Natural killer cell (primary cell): ENCODE results near the gene SEMA6A. TPM values are rescaled to one million over a fixed set of nuclear protein-coding genes. Genes with fewer than 3 reads are reported as not detected.

Experiments used
- ATAC-seq, 3 donors: fragments of 150-1000 bp in 2 of 3; fragments of 200-7000 bp in 1 of 3; cut with Tn5 transposase; 1 replicate in 1 of 3; 2 replicates in 2 of 3; pipeline ENCODE4 v1.10.0; 2021; ENCODE audit warnings: mild to moderate bottlenecking in 2 of 3, moderate library complexity in 2 of 3
- DNase-seq, 2 donors: peaks; one replicate each; pipeline versions ENCODE4 v3.0.0 to v3.0.0-alpha.2; 2013 to 2021; ENCODE audit warnings: mixed read lengths in 1 of 2
- H3K27ac ChIP-seq: one replicate; pipeline ENCODE4 v1.5.1; 2013; ENCODE audit warnings: mild to moderate bottlenecking, low read length
- H3K27me3 ChIP-seq: one replicate; pipeline ENCODE4 v1.6.1; 2013; ENCODE audit warnings: low read length; ENCODE audit not compliant: control insufficient read depth, insufficient read depth
- H3K36me3 ChIP-seq: one replicate; pipeline ENCODE4 v1.6.1; 2013; ENCODE audit warnings: low read length; ENCODE audit not compliant: control insufficient read depth, insufficient read depth
- H3K4me1 ChIP-seq: one replicate; pipeline ENCODE4 v1.6.1; 2013; ENCODE audit warnings: low read length; ENCODE audit not compliant: control insufficient read depth, insufficient read depth
- H3K4me3 ChIP-seq: one replicate; pipeline ENCODE4 v1.5.1; 2013; ENCODE audit warnings: low read length
- H3K9me3 ChIP-seq: one replicate; pipeline ENCODE4 v1.6.1; 2013; ENCODE audit warnings: low read length; ENCODE audit not compliant: control insufficient read depth, insufficient read depth
- H3K27ac Mint-ChIP-seq, 2 donors: one replicate each; pipeline ENCODE4 v1.8.0; 2022; ENCODE audit warnings: mild to moderate bottlenecking in 2 of 2, mixed read lengths in 2 of 2, moderate library complexity in 1 of 2
- H3K27me3 Mint-ChIP-seq, 2 donors: one replicate each; pipeline ENCODE4 v1.8.0; 2022; ENCODE audit warnings: low read depth in 2 of 2, mixed read lengths in 2 of 2
- H3K36me3 Mint-ChIP-seq: one replicate; pipeline ENCODE4 v1.8.0; 2022; ENCODE audit warnings: mixed read lengths
- H3K4me1 Mint-ChIP-seq, 2 donors: one replicate each; pipeline ENCODE4 v1.8.0; 2022; ENCODE audit warnings: mixed read lengths in 2 of 2
- H3K4me3 Mint-ChIP-seq: one replicate; pipeline ENCODE4 v1.8.0; 2022; ENCODE audit warnings: mild to moderate bottlenecking, moderate library complexity, mixed read lengths
- H3K9me3 Mint-ChIP-seq, 2 donors: one replicate each; pipeline ENCODE4 v1.8.0; 2022; ENCODE audit warnings: mixed read lengths in 2 of 2
- WGBS: methylation state at CpG from one replicate; pipeline ENCODE4 v1.1.7; 2013; ENCODE audit warnings: missing lambda C conversion rate; ENCODE audit not compliant: insufficient coverage; 5-methylcytosine and 5-hydroxymethylcytosine counted together
- intact Hi-C: fragments of 100-400 bp; cut with micrococcal nuclease; formaldehyde crosslinking; loops from one replicate; pipeline ENCODE4 v1.14.2; 2022
- total RNA-seq, 4 donors: library from RNA; stranded (reverse); fragments of 120-200 nt in 1 of 4; gene quantifications; one replicate each; pipeline versions ENCODE4 v1.2.3 to v1.2.4, GENCODE V29; 2013 to 2022
- TF ChIP-seq, protein P1 (sequence below): fragments of 200-600 bp; IDR thresholded peaks from one replicate; pipeline ENCODE4 v1.8.0; 2022; ENCODE audit warnings: antibody characterized with exemption

Gene SEMA6A
- total RNA-seq, 3 donors from 2014 or later (not counting 1 experiment from before 2014, with no cell fraction given) = not detected

DNA sequence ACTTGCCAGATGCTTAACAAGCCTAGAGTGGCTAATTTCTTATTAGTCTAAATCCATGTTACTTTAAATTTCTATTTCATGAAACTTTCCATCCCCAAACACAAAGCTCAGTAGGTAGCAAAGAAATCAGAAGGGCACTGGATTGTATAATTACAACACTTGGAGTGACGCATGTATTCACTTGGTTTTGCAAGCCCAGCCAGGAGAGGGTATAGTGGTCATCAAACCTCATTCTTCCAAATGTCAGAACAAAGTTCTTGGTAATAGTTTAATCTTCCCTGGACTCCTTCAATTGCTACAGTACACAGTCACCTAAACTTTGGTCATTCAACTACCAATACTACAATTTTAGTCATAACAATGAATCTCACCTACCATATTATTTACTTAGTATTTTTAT lies 112.1 kb downstream of the SEMA6A start:
- Histone ChIP-seq H3K9me3 (no peaks in the 10 kb centered on the region), H3K4me3 (no peak overlapping the region), H3K27me3 (no peaks in the 10 kb centered on the region), H3K27ac (no peak overlapping the region), H3K4me1 (no peaks in the 10 kb centered on the region), H3K36me3 (no peaks in the 10 kb centered on the region)
- H3K4me1 Mint-ChIP-seq = no peaks in the 10 kb centered on the region
- H3K27me3 Mint-ChIP-seq = no peaks in the 10 kb centered on the region
- WGBS = no CpG with 5 or more reads among the region's 1 CpG
- DNase-seq (no peak), ATAC-seq (no peak)
- H3K4me3 Mint-ChIP-seq = no peak overlapping the region
- TF ChIP-seq, protein P1, sequence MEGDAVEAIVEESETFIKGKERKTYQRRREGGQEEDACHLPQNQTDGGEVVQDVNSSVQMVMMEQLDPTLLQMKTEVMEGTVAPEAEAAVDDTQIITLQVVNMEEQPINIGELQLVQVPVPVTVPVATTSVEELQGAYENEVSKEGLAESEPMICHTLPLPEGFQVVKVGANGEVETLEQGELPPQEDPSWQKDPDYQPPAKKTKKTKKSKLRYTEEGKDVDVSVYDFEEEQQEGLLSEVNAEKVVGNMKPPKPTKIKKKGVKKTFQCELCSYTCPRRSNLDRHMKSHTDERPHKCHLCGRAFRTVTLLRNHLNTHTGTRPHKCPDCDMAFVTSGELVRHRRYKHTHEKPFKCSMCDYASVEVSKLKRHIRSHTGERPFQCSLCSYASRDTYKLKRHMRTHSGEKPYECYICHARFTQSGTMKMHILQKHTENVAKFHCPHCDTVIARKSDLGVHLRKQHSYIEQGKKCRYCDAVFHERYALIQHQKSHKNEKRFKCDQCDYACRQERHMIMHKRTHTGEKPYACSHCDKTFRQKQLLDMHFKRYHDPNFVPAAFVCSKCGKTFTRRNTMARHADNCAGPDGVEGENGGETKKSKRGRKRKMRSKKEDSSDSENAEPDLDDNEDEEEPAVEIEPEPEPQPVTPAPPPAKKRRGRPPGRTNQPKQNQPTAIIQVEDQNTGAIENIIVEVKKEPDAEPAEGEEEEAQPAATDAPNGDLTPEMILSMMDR = no peak
- intact Hi-C loops = no loop called here
- no peaks in the 10 kb centered on the region for H3K9me3 Mint-ChIP-seq
- no peak overlapping the region for H3K27ac Mint-ChIP-seq
- no peaks in the 10 kb centered on the region for H3K36me3 Mint-ChIP-seq

DNA sequence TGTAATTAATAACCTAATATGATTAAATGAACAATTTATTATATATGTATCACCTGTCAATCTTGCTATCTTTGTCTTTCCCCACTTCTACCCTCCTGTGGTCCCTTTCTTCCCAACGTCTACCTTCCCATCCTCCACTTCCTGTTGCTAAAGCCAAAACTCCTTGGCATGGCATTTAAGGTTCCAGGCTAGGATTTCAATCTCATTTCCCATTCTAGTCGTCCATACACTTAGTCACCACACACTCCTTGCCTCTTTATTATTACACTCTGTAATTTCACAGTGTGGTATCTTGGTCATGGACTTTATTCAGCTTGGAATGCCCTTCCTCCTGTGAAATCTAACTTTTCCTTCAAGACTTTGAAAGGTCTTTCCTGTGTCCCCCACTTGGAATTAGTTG lies 115.3 kb downstream of the SEMA6A start:
- no peaks in the 10 kb centered on the region for H3K27me3 Mint-ChIP-seq
- H3K4me3 ChIP-seq = no peak overlapping the region
- DNase-seq (no peak), ATAC-seq (no peak)
- H3K36me3 Mint-ChIP-seq = no peaks in the 10 kb centered on the region
- no peaks in the 10 kb centered on the region for H3K9me3 Mint-ChIP-seq
- no peak overlapping the region for H3K4me3 Mint-ChIP-seq
- no peaks in the 10 kb centered on the region for H3K27me3 ChIP-seq
- no peak overlapping the region for H3K27ac ChIP-seq
- H3K4me1 ChIP-seq = peaks cover 4% of the 10 kb centered on the region
- intact Hi-C loops = no loop called here
- H3K36me3 ChIP-seq = no peaks in the 10 kb centered on the region
- H3K27ac Mint-ChIP-seq = no peak overlapping the region
- 79% methylated on average over 2 of the region's 2 CpGs for WGBS
- H3K4me1 Mint-ChIP-seq = peaks cover 4 to 6% of the 10 kb centered on the region in 2 donors
- H3K9me3 ChIP-seq = no peaks in the 10 kb centered on the region
- TF ChIP-seq, protein P1 = no peak

DNA sequence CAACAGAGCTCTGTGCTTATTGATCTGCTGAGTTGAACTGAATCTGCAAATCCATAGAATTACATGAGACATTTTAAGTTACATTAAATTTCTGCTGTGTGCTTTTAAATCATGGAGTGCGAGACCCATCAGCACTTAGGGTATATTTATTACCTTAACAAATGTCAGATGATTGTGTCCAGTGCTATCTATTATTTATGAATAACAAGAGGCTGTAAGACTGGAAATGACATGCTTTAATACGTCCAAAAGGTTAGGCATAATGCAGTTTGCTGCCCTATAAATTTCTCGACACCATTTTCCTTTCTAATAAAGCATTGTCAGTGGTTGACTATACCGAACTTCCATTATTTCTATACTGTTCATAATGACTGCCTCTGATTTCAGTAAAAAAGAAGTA lies 117.6 kb downstream of the SEMA6A start:
- 93% methylated on average over 3 of the region's 4 CpGs for WGBS
- no peak overlapping the region for H3K4me3 Mint-ChIP-seq

DNA sequence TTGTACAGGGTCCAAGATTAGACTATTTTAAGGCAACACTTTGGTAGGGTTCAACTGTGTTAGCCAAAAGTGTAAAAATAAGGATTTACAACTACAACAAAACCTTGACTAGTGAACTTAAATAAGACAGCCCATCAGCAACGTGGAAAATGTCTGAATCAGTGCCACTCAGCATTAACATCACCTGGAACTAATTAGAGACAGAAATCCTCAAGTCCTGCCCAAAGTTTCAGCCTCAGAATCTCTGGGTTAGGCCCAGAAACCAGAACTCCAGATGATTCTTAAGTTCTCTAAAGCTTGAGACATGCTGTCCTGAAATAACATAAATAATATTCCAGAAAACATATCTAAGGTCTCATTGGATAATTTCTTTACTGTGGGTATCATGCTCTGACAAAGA lies 118.6 kb downstream of the SEMA6A start:
- H3K9me3 Mint-ChIP-seq = no peaks in the 10 kb centered on the region
- DNase-seq (no peak), ATAC-seq (no peak)
- peaks cover 7% of the 10 kb centered on the region for H3K4me1 ChIP-seq
- no peaks in the 10 kb centered on the region for H3K27me3 ChIP-seq
- H3K27ac Mint-ChIP-seq = no peak overlapping the region
- no peaks in the 10 kb centered on the region for H3K9me3 ChIP-seq
- peaks cover 12 to 17% of the 10 kb centered on the region in 2 donors for H3K4me1 Mint-ChIP-seq
- no peak overlapping the region for H3K4me3 ChIP-seq
- 90% methylated on average over 1 of the region's 1 CpG for WGBS
- TF ChIP-seq, protein P1 = no peak
- intact Hi-C loops = no loop called here
- no peak overlapping the region for H3K4me3 Mint-ChIP-seq
- no peaks in the 10 kb centered on the region for H3K36me3 Mint-ChIP-seq
- no peaks in the 10 kb centered on the region for H3K36me3 ChIP-seq
- no peak overlapping the region for H3K27ac ChIP-seq
- no peaks in the 10 kb centered on the region for H3K27me3 Mint-ChIP-seq

More for the DNA sequence above, 117.6 kb downstream of the SEMA6A start:
- H3K27me3 Mint-ChIP-seq = no peaks in the 10 kb centered on the region
- TF ChIP-seq, protein P1 = no peak
- DNase-seq (no peak), ATAC-seq (no peak)
- intact Hi-C loops = no loop called here
- peaks cover 12 to 15% of the 10 kb centered on the region in 2 donors for H3K4me1 Mint-ChIP-seq
- Histone ChIP-seq H3K9me3 (no peaks in the 10 kb centered on the region), H3K4me1 (peaks cover 7% of the 10 kb centered on the region), H3K4me3 (no peak overlapping the region), H3K27me3 (no peaks in the 10 kb centered on the region), H3K27ac (no peak overlapping the region), H3K36me3 (no peaks in the 10 kb centered on the region)
- H3K27ac Mint-ChIP-seq = no peak overlapping the region
- no peaks in the 10 kb centered on the region for H3K9me3 Mint-ChIP-seq
- no peaks in the 10 kb centered on the region for H3K36me3 Mint-ChIP-seq
